RWPE2 (cell line): ENCODE results near the gene CNDP2.

Experiments used
- ATAC-seq: fragments of 200-7000 bp; cut with Tn5 transposase; 3 replicates; pipeline ENCODE4 v1.9.1; 2021; ENCODE audit warnings: low read depth
- DNase-seq: peaks from one replicate; pipeline ENCODE4 v3.0.0-alpha.2; 2020; ENCODE audit warnings: low spot score
- H3K27ac ChIP-seq: fragments of 450-650 bp; 2 replicates; pipeline ENCODE4 v1.5.1; 2017; ENCODE audit warnings: mild to moderate bottlenecking; ENCODE audit not compliant: poor library complexity, severe bottlenecking
- H3K27me3 ChIP-seq: fragments of 250-450 bp; sonication (Bioruptor Pico); 2 replicates; pipeline ENCODE4 v1.5.1; 2021; ENCODE audit warnings: mild to moderate bottlenecking, moderate library complexity; ENCODE audit not compliant: insufficient read depth, poor library complexity, severe bottlenecking
- H3K36me3 ChIP-seq: fragments of 250-450 bp; sonication (Bioruptor Pico); 2 replicates; pipeline ENCODE4 v1.5.1; 2020; ENCODE audit warnings: low read depth, mild to moderate bottlenecking, moderate library complexity
- H3K4me1 ChIP-seq: fragments of 250-450 bp; sonication (Bioruptor Pico); 2 replicates; pipeline ENCODE4 v1.5.1; 2021; ENCODE audit warnings: mild to moderate bottlenecking, moderate library complexity; ENCODE audit not compliant: insufficient read depth, poor library complexity, severe bottlenecking
- H3K4me3 ChIP-seq: fragments of 250-450 bp; sonication (Bioruptor Pico); 2 replicates; pipeline ENCODE4 v1.5.1; 2021; ENCODE audit warnings: mild to moderate bottlenecking, moderate library complexity; ENCODE audit not compliant: severe bottlenecking
- H3K9me3 ChIP-seq: fragments of 250-450 bp; sonication (Bioruptor Pico); 2 replicates; pipeline ENCODE4 v1.5.1; 2021; ENCODE audit warnings: mild to moderate bottlenecking, moderate library complexity; ENCODE audit not compliant: severe bottlenecking
- TF ChIP-seq, protein P1 (sequence below): fragments of 450-650 bp; IDR thresholded peaks from one replicate; pipeline ENCODE4 v1.5.1; 2017; ENCODE audit warnings: mild to moderate bottlenecking, moderate library complexity; ENCODE audit not compliant: poor library complexity, severe bottlenecking

CNDP2 gene

DNA sequence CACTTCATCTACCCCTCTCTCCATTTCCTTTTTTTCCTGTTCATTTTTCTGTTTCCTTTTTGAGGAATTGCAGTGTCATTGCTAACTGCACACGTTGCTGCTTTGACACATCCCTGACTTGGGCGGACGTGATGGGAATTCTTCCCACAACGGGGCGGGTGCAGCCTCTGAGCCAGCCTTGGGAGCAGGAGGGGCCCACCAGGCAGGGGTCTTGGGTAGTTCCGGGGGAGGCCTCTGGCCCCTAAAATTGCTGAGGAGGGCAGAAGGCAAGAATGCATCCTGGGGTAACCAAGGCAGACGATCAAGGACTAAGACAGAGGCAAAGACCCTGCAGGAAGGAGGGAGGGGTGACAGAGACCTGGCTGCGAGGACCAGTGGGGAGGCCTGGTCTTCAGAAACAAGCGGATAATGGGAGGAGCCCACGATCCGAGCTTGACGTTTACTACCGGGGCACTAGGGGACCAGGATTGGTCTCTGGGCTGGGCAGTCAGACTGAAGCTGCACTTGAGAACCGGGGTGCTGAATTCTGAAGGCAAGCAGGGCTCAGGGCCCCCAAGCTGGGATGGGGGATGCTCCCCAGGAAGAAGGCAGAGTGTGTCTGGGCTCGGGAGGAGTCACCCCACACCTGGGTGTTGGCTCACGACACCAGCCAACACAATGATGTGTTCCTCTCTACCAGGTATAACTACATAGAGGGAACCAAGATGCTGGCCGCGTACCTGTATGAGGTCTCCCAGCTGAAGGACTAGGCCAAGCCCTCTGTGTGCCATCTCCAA lies 23.3 kb downstream of the CNDP2 start:
- ATAC-seq, result no peak
- no peak for DNase-seq
- Histone ChIP-seq H3K9me3 (no peaks in the 10 kb centered on the region), H3K27ac (no peak overlapping the region), H3K4me3 (no peak overlapping the region), H3K27me3 (no peaks in the 10 kb centered on the region), H3K4me1 (no peaks in the 10 kb centered on the region), H3K36me3 (peaks cover 53% of the 10 kb centered on the region)
- TF ChIP-seq, protein P1, sequence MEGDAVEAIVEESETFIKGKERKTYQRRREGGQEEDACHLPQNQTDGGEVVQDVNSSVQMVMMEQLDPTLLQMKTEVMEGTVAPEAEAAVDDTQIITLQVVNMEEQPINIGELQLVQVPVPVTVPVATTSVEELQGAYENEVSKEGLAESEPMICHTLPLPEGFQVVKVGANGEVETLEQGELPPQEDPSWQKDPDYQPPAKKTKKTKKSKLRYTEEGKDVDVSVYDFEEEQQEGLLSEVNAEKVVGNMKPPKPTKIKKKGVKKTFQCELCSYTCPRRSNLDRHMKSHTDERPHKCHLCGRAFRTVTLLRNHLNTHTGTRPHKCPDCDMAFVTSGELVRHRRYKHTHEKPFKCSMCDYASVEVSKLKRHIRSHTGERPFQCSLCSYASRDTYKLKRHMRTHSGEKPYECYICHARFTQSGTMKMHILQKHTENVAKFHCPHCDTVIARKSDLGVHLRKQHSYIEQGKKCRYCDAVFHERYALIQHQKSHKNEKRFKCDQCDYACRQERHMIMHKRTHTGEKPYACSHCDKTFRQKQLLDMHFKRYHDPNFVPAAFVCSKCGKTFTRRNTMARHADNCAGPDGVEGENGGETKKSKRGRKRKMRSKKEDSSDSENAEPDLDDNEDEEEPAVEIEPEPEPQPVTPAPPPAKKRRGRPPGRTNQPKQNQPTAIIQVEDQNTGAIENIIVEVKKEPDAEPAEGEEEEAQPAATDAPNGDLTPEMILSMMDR, result no peak

GRCh38 chr18:74520096-74520833 lies 24.1 kb downstream of the CNDP2 start:
- no peak for DNase-seq
- Histone ChIP-seq H3K36me3 (peaks cover 47% of the 10 kb centered on the region), H3K4me1 (no peaks in the 10 kb centered on the region), H3K4me3 (no peak overlapping the region), H3K27ac (no peak overlapping the region), H3K27me3 (no peaks in the 10 kb centered on the region), H3K9me3 (no peaks in the 10 kb centered on the region)
- TF ChIP-seq, protein P1, result no peak
- no peak for ATAC-seq

DNA sequence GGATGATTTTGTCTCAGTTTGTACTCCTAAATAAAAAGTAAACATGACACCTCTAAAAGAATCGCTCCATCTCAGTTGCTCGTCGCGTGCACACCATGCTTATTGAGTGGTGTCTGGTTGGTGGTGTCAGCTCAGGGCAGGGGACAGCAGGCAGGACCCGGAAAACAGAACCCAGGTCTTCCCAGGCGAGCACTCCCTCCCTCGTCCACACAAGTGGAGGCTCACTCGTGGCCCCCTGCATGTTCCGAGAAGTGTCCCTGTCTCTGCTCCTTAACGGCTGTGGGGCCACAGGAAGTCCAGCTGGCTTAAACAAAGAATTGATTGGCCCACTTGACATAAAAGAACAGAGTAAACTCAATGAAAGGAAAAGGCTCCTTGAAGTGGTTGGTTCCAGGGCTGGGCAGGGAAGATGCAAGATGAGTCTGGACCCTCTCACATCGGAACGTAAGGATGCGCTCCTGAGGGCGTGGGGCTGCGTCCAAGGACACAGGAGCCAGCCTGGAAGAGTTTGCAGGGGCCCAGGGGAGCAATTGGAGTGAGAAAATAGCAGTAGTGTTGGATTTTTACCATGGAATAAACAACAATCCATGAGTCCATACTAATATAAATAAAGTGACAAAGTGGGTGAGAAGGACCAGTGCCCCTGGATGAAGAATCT lies 25.0 kb downstream of the CNDP2 start:
- Histone ChIP-seq H3K4me3 (no peak overlapping the region), H3K4me1 (no peaks in the 10 kb centered on the region), H3K27me3 (no peaks in the 10 kb centered on the region), H3K27ac (no peak overlapping the region), H3K9me3 (no peaks in the 10 kb centered on the region), H3K36me3 (peaks cover 40% of the 10 kb centered on the region)
- DNase-seq (no peak), ATAC-seq (no peak)
- TF ChIP-seq, protein P1, result no peak

- H3K36me3 ChIP-seq, result peaks cover 26% of the 10 kb centered on the region
Measured at GRCh38 chr18:74522635-74523548, 26.7 kb downstream of the CNDP2 start.

More at GRCh38 chr18:74522635-74523548, 26.7 kb downstream of the CNDP2 start:
- DNase-seq (no peak), ATAC-seq (no peak)
- Histone ChIP-seq H3K4me1 (no peaks in the 10 kb centered on the region), H3K4me3 (no peak overlapping the region), H3K27ac (no peak overlapping the region), H3K9me3 (no peaks in the 10 kb centered on the region), H3K27me3 (no peaks in the 10 kb centered on the region)
- TF ChIP-seq, protein P1, result no peak
